ENCODE measurements around the gene C3orf52.

- TF ChIP-seq POLR2A (IDR thresholded peaks at IDR 0.05) (no peak), CTCF (IDR thresholded peaks at IDR 0.05) (no peak), POLR2AphosphoS5 (IDR thresholded peaks at IDR 0.05; ENCODE audit: insufficient read depth in 1 of 2, low read depth in 1 of 2) (no peak)
Observed at GRCh38 chr3:112101916-112102315, 15.7 kb downstream of the C3orf52 start.
